HG03565 (cell line): ENCODE measurements around the gene ADSL.

ENCODE experiments used
- ATAC-seq: cut with Tn5 transposase; IDR thresholded peaks from one replicate; pipeline ENCODE4 v1.9.1; 2021; ENCODE audit warnings: mild to moderate bottlenecking, moderate library complexity; ENCODE audit not compliant: unreplicated experiment

The ADSL gene

DNA sequence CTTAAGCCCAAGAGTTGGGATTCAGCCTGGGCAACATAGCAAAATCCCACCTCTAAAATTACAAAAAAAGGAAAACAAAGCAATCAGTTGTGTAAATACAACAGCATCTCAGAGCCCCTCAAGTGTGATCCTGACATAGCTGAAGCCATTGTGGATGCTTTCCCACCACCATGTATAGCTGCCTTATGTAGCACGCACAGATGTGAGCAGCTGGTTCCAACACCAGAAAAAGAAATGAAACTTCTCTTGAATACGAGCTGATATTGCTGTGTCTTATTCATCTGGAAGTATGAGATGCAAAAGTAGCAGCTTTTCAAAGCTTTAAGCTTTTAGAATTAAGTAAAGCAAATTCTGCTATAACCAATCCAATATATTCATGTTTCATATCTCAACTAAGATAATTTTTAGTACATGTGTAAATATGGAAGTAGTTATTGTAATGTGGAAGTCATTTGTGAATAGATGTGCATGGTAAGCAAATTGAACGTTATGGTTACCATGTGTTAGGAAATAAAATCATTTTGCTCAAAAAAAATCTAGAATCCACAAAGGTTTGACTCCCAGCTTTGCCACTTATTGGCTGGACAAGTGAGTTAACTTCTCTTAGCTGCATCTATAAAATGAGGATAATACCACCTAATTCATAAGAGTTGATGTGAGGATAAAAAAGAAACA is 87.3 kb downstream of the ADSL start:
- no peak for ATAC-seq

DNA sequence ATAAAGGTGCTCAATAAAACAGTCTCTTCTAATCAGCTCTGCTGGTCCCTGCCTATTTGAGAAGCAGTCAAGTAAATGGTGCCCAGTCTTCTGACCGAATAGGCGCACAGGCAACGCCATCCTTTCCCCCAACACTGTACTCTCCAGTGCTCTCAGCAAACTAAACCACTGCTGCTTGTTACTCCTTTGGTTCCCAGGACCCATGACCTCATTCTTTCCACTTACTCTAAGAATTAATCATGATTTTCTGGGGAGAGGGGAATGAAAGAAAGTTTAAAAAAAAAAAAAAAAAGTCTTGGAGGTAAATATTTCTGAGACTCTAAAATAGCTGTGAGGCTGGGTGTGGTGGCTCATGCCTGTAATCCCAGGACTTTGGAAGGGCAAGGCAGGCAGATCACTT is 87.8 kb downstream of the ADSL start:
- no peak for ATAC-seq

DNA sequence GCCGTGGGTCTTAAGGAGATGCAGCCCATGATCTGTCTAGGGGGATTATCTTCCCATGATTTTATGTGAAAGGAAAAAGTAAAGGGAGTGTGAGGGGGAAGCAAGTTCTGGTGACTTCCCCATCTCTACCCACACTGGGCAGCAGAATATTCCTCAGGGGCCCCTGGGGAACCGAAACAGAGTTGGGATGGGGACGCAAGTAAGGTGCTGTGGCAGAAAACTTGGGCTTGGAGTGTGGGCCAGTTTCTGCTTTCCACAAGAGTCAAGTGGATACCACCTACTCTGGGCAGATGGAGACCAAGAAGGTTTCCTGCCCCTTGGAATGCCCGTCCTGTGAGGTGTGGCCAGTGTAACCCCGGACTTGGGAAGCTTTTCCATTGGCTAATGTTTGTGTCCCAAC is 88.4 kb downstream of the ADSL start:
- no peak for ATAC-seq

DNA sequence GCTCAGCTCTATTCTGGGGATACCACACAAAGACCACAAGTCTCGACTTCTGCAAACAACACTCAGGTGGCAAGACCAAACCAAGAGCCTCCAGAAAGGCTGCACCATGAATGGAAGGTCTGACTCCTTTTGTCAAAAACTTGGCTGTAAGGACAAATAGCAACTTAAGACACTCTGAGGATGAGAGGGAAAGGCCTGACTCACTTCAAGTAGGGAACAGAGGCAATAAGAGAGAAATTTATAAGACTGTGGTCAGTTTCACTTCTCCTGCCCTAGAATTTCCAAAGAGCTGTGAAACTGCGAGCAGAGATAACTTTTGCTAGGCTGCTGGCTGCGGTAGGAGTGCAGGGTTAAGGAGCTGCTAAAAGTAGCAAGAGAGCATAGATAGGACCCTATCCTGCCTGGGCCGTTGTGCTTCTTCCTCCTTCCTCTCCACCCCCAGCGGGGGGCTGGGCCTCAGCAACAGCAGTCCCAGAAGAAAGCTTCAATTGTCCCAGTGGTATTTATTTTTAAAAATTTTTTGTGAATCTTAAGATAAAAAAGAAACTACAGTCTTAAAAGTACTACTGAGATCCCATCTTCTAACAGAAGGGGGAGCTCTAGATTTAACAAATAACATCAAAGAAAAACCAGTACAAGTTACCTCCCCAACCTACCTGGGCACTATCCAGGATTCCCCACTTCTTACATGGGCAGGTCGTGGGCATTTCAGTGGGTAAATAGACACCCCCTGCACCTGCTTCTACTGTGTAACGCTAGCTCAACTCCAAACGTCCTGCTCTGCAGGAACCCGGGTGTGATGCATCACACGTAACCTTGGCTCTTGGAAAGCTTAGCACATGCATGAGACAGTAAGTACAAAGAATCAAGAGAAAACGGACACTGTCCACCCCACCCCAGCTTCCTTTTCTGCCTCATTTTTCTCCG is 90.5 kb downstream of the ADSL start:
- ATAC-seq, result peak; percentile 44
